BE2C (cell line): Measurements from ENCODE around the gene PKNOX1.

Experiments used
- DNase-seq: peaks from one replicate; pipeline ENCODE4 v3.0.0-alpha.2; 2020
- H3K27me3 ChIP-seq: fragments of 250-450 bp; sonication (Bioruptor Pico); 2 replicates; pipeline ENCODE4 v1.5.1; 2020; ENCODE audit warnings: mild to moderate bottlenecking
- H3K36me3 ChIP-seq: fragments of 250-450 bp; sonication (Bioruptor Pico); 2 replicates; pipeline ENCODE4 v1.5.1; 2020; ENCODE audit warnings: mild to moderate bottlenecking
- H3K4me1 ChIP-seq: fragments of 250-450 bp; sonication (Bioruptor Pico); 2 replicates; pipeline ENCODE4 v1.5.1; 2020
- H3K4me3 ChIP-seq: 2 replicates; pipeline ENCODE4 v1.5.1; 2011; ENCODE audit warnings: low read depth, low read length
- H3K9me3 ChIP-seq: fragments of 250-450 bp; sonication (Bioruptor Pico); 2 replicates; pipeline ENCODE4 v1.5.1; 2020
- CTCF ChIP-seq: IDR thresholded peaks from 2 replicates; pipeline ENCODE4 v1.5.1; 2012; ENCODE audit warnings: mild to moderate bottlenecking, low read depth, low read length

Gene PKNOX1

GRCh38 chr21:43023175-43023574 is 48.8 kb downstream of the PKNOX1 start:
- H3K36me3 ChIP-seq = peaks cover 26% of the 10 kb centered on the region
- H3K4me3 ChIP-seq = no peak overlapping the region
- no peaks in the 10 kb centered on the region for H3K27me3 ChIP-seq
- TF ChIP-seq CTCF = no peak
- H3K4me1 ChIP-seq = no peaks in the 10 kb centered on the region
- DNase-seq = no peak
- H3K9me3 ChIP-seq = no peaks in the 10 kb centered on the region

- H3K27me3 ChIP-seq = no peaks in the 10 kb centered on the region
- no peaks in the 10 kb centered on the region for H3K4me1 ChIP-seq
- DNase-seq = no peak
- no peaks in the 10 kb centered on the region for H3K9me3 ChIP-seq
- no peak for TF ChIP-seq CTCF
- no peak overlapping the region for H3K4me3 ChIP-seq
- peaks cover 36% of the 10 kb centered on the region for H3K36me3 ChIP-seq
Measured at GRCh38 chr21:43024439-43025136, 50.2 kb downstream of the PKNOX1 start.

GRCh38 chr21:43025636-43026180 is 51.3 kb downstream of the PKNOX1 start:
- Histone ChIP-seq H3K4me1 (no peaks in the 10 kb centered on the region), H3K36me3 (peaks cover 47% of the 10 kb centered on the region), H3K9me3 (no peaks in the 10 kb centered on the region), H3K4me3 (no peak overlapping the region), H3K27me3 (no peaks in the 10 kb centered on the region)
- no peak for DNase-seq
- no peak for TF ChIP-seq CTCF

GRCh38 chr21:43027846-43028731 is 53.7 kb downstream of the PKNOX1 start:
- no peak for DNase-seq
- Histone ChIP-seq H3K9me3 (no peaks in the 10 kb centered on the region), H3K27me3 (no peaks in the 10 kb centered on the region), H3K4me3 (no peak overlapping the region), H3K4me1 (no peaks in the 10 kb centered on the region), H3K36me3 (peaks cover 42% of the 10 kb centered on the region)
- TF ChIP-seq CTCF = no peak

- no peak for DNase-seq
Measured at GRCh38 chr21:43029785-43030184, 55.4 kb downstream of the PKNOX1 start.

More at GRCh38 chr21:43029785-43030184, 55.4 kb downstream of the PKNOX1 start:
- Histone ChIP-seq H3K4me1 (no peaks in the 10 kb centered on the region; the same call in 1 of the 2 replicates), H3K27me3 (no peaks in the 10 kb centered on the region), H3K36me3 (peaks cover 41% of the 10 kb centered on the region), H3K9me3 (no peaks in the 10 kb centered on the region), H3K4me3 (no peak overlapping the region)
- TF ChIP-seq CTCF = no peak
